K562 (cell line): ENCODE results near the gene CCDC92.

Experiments
- CTCF ChIP-seq, 3 experiments: IDR thresholded peaks in 2 of 3; conservative IDR thresholded peaks in 1 of 3; 2 replicates each; pipeline ENCODE4 v1.5.1; 2011 to 2012; ENCODE audit warnings: low read length in 3 of 3, mild to moderate bottlenecking in 3 of 3, control low read depth in 2 of 3, improper control_type of control experiment in 1 of 3, inconsistent platforms in 1 of 3, low read depth in 1 of 3, mixed read lengths in 1 of 3, moderate library complexity in 1 of 3; ENCODE audit not compliant: insufficient read depth in 2 of 3
- MGA ChIP-seq: fragments of 450-650 bp; IDR thresholded peaks from 2 replicates; pipeline ENCODE4 v1.6.1; 2016; ENCODE audit warnings: mild to moderate bottlenecking, moderate library complexity
- SPI1 ChIP-seq: IDR thresholded peaks from 2 replicates; pipeline ENCODE4 v1.6.1; 2011; ENCODE audit warnings: low read depth, low read length, control low read depth, borderline replicate concordance
- TF ChIP-seq, protein P1 (sequence below): sonication (generic); formaldehyde crosslinking; IDR thresholded peaks from 2 replicates; pipeline ENCODE4 v1.8.0; 2023; ENCODE audit warnings: missing genetic modification reagents, mild to moderate bottlenecking, borderline replicate concordance
- TF ChIP-seq, protein P2 (sequence below), 2 experiments: fragments of 450-650 bp in 1 of 2; sonication (generic) in 1 of 2; formaldehyde crosslinking in 1 of 2; IDR thresholded peaks in 1 of 2; conservative IDR thresholded peaks in 1 of 2; 2 replicates each; pipeline versions ENCODE4 v1.6.1 to v1.8.1; 2016 to 2023; ENCODE audit warnings: mild to moderate bottlenecking in 2 of 2, moderate library complexity in 2 of 2, inconsistent platforms in 1 of 2, missing genetic modification reagents in 1 of 2

DNA sequence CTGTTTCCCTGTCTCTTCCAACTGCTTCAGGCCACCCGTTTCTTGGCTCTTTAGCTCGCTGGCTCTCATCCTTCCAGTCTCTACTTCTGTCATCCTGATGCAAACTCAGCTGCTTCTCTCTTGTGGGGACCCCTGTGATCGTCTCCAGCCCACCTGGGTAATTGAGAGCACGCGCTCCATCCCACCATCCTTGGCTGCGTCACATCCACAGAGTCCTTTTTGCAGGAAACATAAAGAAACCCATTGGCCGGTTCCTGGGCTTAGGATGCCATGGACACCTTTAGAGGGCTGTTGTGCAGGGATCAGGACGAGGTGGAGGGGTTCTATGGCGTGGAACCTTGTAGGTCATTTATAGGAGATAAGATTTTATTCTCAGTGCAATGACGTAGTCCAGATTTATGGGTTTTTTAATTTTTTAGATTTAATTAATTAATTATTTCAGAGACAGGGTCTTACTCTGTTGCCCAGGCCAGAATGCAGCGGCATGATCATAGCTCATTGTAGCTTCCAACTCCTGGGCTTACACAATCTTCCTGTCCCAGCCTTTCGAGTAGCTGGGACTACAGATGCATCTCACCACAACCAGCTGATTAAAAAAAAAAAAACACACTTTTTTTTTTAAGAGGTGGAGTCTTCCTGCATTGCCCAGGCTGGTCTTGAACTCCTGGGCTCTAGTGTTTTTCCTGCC is 82.6 kb downstream of the CCDC92 start:
- TF ChIP-seq, protein P1, sequence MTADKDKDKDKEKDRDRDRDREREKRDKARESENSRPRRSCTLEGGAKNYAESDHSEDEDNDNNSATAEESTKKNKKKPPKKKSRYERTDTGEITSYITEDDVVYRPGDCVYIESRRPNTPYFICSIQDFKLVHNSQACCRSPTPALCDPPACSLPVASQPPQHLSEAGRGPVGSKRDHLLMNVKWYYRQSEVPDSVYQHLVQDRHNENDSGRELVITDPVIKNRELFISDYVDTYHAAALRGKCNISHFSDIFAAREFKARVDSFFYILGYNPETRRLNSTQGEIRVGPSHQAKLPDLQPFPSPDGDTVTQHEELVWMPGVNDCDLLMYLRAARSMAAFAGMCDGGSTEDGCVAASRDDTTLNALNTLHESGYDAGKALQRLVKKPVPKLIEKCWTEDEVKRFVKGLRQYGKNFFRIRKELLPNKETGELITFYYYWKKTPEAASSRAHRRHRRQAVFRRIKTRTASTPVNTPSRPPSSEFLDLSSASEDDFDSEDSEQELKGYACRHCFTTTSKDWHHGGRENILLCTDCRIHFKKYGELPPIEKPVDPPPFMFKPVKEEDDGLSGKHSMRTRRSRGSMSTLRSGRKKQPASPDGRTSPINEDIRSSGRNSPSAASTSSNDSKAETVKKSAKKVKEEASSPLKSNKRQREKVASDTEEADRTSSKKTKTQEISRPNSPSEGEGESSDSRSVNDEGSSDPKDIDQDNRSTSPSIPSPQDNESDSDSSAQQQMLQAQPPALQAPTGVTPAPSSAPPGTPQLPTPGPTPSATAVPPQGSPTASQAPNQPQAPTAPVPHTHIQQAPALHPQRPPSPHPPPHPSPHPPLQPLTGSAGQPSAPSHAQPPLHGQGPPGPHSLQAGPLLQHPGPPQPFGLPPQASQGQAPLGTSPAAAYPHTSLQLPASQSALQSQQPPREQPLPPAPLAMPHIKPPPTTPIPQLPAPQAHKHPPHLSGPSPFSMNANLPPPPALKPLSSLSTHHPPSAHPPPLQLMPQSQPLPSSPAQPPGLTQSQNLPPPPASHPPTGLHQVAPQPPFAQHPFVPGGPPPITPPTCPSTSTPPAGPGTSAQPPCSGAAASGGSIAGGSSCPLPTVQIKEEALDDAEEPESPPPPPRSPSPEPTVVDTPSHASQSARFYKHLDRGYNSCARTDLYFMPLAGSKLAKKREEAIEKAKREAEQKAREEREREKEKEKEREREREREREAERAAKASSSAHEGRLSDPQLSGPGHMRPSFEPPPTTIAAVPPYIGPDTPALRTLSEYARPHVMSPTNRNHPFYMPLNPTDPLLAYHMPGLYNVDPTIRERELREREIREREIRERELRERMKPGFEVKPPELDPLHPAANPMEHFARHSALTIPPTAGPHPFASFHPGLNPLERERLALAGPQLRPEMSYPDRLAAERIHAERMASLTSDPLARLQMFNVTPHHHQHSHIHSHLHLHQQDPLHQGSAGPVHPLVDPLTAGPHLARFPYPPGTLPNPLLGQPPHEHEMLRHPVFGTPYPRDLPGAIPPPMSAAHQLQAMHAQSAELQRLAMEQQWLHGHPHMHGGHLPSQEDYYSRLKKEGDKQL, result no peak
- TF ChIP-seq MGA (no peak), CTCF (IDR thresholded peaks at IDR 0.05 in 2 of 3, conservative IDR thresholded peaks at IDR 0.05 in 1 of 3; ENCODE audit: insufficient read depth in 2 of 3, low read depth in 1 of 3, low read length in 3 of 3) (no peak), SPI1 (no peak)
- TF ChIP-seq, protein P2, sequence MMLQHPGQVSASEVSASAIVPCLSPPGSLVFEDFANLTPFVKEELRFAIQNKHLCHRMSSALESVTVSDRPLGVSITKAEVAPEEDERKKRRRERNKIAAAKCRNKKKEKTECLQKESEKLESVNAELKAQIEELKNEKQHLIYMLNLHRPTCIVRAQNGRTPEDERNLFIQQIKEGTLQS (IDR thresholded peaks at IDR 0.05), result no peak
- TF ChIP-seq, protein P2 (CRISPR knock-in tag; conservative IDR thresholded peaks at IDR 0.05), result no peak
